Measurements from ENCODE around the gene DLG2.
"Not testable (repeated sequence)": the region's sequence is repeated elsewhere in the genome, so short reads cannot be mapped to it uniquely, and the experiment has no call there.

Gene DLG2

GRCh38 chr11:83815736-83816135, 1811.4 kb downstream of the DLG2 start:
- DNase-seq = peak; percentile 6

- no peak for DNase-seq
Observed at GRCh38 chr11:83813296-83813695, 1813.8 kb downstream of the DLG2 start.

GRCh38 chr11:83809274-83809673, 1817.9 kb downstream of the DLG2 start:
- no peak for DNase-seq

- DNase-seq = no peak
Observed at GRCh38 chr11:83801799-83802198, 1825.3 kb downstream of the DLG2 start.

- DNase-seq = peak; percentile 13
Observed at GRCh38 chr11:83793310-83793709, 1833.8 kb downstream of the DLG2 start.

GRCh38 chr11:83791557-83791956, 1835.6 kb downstream of the DLG2 start:
- DNase-seq = no peak

GRCh38 chr11:83785942-83786341, 1841.2 kb downstream of the DLG2 start:
- DNase-seq = no peak

- DNase-seq = no peak
Observed at GRCh38 chr11:83784419-83784818, 1842.7 kb downstream of the DLG2 start.

GRCh38 chr11:83782329-83782728, 1844.8 kb downstream of the DLG2 start:
- no peak for DNase-seq

- DNase-seq = no peak
Observed at GRCh38 chr11:83779876-83780275, 1847.3 kb downstream of the DLG2 start.

- no peak for DNase-seq
Observed at GRCh38 chr11:83778596-83778995, 1848.5 kb downstream of the DLG2 start.

GRCh38 chr11:83773950-83774880, 1852.9 kb downstream of the DLG2 start:
- peak; percentile 42 for DNase-seq

GRCh38 chr11:83768489-83768888, 1858.7 kb downstream of the DLG2 start:
- no peak for DNase-seq

GRCh38 chr11:83766932-83767331, 1860.2 kb downstream of the DLG2 start:
- DNase-seq = no peak

- no peak for DNase-seq
Observed at GRCh38 chr11:83764643-83765042, 1862.5 kb downstream of the DLG2 start.

- no peak for DNase-seq
Observed at GRCh38 chr11:83760932-83761331, 1866.2 kb downstream of the DLG2 start.

GRCh38 chr11:83759148-83759547, 1868.0 kb downstream of the DLG2 start:
- DNase-seq = no peak

- DNase-seq = no peak
Observed at GRCh38 chr11:83751041-83751440, 1876.1 kb downstream of the DLG2 start.

GRCh38 chr11:83746921-83747585, 1880.1 kb downstream of the DLG2 start:
- DNase-seq = no peak

- DNase-seq = no peak
Observed at GRCh38 chr11:83744620-83745192, 1882.4 kb downstream of the DLG2 start.

- no peak for DNase-seq
Observed at GRCh38 chr11:83736684-83737083, 1890.5 kb downstream of the DLG2 start.

GRCh38 chr11:83734120-83734519, 1893.0 kb downstream of the DLG2 start:
- DNase-seq = no peak

GRCh38 chr11:83731288-83731687, 1895.9 kb downstream of the DLG2 start:
- DNase-seq = not testable (repeated sequence)

GRCh38 chr11:83728281-83728680, 1898.9 kb downstream of the DLG2 start:
- DNase-seq = peak; percentile 5

Data from fibroblast of skin of right quadriceps (primary cell).